NCI-H128 (cell line): ENCODE measurements around the gene MED16.

ENCODE experiments used
- DNase-seq: peaks from one replicate; lab custom pipeline; 2025; ENCODE audit not compliant: unreplicated experiment; lab: John Stamatoyannopoulos, UW

Gene MED16, protein sequence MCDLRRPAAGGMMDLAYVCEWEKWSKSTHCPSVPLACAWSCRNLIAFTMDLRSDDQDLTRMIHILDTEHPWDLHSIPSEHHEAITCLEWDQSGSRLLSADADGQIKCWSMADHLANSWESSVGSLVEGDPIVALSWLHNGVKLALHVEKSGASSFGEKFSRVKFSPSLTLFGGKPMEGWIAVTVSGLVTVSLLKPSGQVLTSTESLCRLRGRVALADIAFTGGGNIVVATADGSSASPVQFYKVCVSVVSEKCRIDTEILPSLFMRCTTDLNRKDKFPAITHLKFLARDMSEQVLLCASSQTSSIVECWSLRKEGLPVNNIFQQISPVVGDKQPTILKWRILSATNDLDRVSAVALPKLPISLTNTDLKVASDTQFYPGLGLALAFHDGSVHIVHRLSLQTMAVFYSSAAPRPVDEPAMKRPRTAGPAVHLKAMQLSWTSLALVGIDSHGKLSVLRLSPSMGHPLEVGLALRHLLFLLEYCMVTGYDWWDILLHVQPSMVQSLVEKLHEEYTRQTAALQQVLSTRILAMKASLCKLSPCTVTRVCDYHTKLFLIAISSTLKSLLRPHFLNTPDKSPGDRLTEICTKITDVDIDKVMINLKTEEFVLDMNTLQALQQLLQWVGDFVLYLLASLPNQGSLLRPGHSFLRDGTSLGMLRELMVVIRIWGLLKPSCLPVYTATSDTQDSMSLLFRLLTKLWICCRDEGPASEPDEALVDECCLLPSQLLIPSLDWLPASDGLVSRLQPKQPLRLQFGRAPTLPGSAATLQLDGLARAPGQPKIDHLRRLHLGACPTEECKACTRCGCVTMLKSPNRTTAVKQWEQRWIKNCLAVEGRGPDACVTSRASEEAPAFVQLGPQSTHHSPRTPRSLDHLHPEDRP

DNA sequence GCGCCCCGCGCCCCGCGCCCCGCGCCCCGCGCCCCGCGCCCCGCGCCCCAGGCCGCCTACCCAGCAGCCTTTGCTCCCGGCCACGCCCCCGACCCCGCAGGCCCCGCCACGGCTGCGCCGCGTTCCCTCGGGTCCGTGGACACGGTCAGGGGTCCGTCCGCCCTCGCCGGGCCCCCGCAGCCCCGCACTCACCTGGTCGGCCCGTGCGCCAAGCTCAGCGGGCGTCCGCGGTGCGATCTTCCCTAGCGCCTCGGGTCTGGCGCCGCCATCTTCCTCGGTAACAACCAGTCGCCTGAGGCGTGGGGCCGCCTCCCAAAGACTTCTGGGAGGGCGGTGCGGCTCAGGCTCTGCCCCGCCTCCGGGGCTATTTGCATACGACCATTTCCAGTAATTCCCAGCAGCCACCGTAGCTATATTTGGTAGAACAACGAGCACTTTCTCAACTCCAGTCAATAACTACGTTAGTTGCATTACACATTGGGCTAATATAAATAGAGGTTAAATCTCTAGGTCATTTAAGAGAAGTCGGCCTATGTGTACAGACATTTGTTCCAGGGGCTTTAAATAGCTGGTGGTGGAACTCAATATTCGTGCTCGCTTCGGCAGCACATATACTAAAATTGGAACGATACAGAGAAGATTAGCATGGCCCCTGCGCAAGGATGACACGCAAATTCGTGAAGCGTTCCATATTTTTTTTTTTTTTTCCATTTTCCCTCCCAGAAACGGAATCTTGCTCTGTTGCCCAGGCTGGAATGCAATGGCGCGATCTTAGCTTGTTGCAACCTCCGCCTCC lies at the start of gene MED16, which contains the start of gene RNU6-9:
Gene MED16, minus strand, starts transcription at position 294 of the 796 bp plus-strand sequence. CDS start 2,056 bp downstream, outside the sequence.
Gene RNU6-9, plus strand, starts transcription at position 591 of the 796 bp plus-strand sequence.
- peak; percentile 86 for DNase-seq

DNA sequence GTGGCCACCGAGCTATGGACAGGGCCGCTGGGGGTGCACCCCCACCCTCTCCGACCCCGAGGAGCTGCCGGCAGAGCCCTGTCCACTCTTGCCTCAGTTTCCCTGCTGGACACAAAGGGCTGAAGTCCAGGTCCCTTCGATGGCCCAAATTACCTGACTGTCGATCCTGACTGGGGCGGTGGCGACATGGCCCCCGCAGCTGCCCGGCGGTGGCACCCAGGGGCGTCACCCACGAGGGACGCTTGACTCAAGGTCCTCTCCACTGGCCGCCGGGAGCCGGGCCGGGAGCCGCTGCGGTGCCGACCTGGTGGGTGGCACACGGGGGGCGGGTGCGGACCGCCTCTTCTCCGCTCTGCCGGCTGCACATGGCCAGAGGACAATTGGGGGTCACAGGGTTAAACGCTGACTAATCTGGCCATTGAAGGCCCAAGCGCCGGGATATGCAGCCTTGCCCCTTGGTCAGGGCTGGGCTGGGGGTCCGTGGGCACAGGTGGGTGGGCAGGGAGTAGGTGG lies 49.2 kb upstream of the MED16 start:
- no peak for DNase-seq

DNA sequence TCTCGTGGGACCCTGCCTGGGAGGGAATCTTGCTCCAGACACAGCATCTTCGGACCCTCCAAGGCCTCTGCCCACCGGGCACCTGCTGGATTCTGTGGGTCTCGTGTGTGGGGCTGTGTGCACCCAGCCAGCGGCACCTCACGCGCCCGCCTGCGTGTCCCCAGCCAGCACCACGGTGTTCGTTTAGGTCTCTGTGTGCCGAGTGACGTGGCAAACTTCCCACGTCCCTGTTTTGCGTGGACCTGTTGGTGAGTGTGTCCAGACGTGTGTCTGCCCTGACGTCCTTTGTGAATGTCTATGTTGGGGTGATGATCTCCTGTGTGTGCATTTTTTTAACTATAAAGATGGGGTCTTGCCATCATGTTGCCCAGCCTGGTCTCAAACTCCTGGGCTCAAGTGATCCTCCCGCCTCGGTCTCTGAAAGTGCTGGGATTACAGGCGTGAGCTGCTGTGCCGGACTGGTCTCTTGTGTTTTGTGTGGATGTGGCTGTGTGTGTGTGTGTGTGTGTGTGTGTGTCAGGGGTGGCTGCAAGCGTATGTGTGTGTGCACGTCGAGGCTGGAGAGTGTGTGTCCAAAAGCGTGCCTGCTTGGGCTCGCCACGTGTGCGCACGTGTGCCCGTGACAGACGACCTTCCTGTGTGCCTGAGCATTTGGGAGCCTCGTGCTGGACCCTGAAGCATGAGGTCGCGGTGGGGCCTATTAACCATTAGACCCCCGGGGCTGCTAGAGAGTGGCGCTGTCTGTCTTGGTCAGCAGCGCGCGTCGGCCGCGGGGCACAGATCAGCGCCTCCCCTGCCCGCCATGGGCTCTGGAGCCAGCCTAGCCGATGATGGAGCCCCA lies 48.5 kb upstream of the MED16 start:
- DNase-seq = no peak

DNA sequence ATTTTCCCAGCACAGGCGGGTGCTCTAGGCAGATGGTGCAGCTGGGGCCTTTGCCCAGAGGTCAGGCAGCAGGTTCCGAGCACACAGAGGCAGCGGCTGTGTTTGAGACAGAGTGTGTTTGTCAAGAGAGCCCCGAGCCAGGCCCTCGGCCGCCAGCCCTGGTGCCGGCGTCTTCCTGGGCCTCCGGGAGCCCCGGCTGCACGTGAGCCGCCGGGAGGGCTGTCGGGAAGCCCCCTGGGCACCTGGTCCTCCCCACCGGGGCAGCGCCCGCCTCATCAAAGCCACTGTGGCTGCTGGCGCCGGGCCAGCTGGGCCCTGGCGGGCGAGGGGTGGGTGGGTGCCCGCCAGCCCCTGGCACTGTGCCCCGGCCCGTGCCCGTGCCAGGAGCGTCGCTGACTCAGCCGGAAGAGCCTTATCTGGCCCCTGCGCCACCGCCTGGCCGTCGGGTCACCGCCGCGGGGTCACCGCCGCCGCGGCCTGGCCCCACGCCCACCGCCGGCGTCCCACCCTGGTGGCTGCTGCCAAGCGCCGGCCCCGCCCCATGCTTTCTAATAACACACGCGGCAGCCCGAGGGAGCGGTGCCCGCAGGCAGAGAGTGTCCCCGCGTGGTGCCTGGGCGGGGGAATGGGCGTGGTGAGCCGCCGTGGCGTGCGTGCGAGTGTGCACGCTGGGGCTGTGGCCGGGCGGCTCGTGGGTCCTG lies 47.8 kb upstream of the MED16 start:
- peak; percentile 27 for DNase-seq

DNA sequence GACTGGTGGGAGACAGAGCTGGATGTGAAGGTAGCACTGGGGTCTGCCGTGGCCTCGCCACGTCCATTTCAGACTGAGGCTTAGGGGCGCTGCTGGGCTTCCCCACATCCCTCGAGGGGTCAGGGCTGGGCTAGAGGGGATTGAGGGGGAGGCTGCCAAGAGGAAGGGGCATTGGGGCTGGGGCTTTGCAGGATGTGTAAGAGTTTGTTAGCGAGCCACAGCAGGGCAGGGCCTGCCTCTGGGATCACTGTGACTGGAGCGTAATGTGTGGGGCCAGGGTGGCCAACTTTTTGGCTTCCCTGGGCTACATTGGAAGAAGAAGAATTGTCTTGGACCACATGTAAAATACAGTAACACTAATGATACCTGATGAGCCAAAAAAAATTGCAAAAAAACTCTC lies 46.9 kb upstream of the MED16 start:
- no peak for DNase-seq

DNA sequence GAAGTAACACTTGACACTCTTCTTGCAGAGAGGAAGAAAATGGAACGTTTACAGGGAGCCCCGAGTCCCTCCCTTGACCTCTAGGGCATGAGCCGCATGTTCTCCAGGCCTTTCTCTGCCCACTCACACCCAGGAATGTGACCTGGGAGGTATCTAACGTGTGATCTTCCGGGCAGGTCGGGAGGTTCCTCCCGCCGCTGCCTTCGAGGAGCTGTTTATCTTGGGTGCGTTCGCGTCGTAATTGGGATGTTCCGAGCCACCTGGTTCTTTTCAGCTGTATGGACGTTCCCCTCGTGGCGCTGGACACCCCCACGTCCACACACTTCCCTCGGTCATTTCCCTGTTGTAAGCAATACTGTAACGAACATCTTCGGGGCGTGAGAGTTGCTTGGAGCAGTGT lies 46.5 kb upstream of the MED16 start:
- DNase-seq = no peak

DNA sequence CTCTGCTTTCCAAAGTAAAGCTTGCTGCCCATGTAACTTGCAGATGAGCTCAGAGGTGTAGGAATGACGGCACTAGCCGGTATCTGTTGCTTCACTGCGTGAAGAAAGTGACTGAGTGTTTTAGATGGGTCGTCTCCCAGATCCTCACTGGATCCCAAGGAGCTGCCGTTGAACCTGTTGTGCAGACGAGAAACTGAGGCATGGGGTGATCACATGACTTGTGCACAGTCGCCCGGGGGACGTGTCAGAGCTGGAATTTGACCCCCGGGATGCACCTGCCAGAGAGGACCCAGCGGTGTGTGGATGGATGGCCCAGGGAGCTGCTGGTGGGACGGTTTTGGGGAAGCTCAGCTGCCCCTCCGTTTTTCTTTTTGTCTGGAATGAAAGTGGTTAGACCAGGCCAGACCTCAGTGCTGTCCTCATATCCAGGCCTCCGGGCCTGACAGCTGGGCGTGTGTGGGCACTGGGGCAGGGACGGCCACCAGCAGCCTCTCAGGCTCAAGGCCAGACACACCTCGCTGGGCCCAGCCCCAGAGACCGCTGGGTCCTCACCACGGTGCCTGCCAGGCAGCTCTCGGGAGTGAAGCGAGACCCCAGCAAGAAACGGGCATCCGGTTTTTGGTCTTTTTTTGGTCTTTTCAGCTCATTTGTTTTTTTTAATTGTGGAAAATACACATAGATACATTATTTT lies 45.4 kb upstream of the MED16 start:
- no peak for DNase-seq

DNA sequence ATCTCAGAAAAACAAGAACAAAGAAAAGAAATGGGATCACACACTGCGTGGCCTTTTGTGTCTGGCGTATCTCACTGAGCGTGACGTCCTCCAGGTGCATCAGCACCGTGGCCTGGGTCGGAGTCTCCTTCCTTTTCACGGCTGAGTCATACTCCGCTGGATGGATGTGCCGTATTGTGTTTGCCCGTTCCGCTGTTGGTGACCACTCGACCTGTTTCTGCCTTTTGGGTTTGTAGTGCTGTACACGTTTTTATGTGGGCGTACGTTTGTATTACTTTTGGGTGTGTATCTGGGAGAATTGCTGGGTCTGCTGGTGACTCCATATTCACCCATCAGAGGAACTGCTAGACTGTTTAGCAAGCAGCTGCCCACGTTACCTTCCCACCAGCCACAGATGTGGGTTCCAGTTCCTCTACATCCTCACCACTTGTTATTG lies 44.3 kb upstream of the MED16 start:
- no peak for DNase-seq

DNA sequence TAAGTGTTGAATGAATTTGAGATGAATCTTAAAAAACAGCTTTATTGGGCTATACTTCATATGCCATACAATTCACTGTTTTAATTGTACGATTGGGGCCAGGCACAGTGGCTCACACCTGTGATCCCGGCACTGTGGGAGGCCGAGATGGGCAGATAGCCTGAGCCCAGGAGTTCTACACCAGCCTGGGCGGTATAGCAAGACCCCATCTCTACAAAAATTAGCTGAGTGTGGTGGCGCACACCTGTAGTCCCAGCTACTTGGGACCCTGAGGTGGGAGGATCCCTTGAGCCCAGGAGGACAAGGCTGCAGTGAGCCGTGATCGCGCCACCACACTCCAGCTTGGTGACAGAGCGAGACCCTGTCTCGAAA lies 43.2 kb upstream of the MED16 start:
- no peak for DNase-seq

DNA sequence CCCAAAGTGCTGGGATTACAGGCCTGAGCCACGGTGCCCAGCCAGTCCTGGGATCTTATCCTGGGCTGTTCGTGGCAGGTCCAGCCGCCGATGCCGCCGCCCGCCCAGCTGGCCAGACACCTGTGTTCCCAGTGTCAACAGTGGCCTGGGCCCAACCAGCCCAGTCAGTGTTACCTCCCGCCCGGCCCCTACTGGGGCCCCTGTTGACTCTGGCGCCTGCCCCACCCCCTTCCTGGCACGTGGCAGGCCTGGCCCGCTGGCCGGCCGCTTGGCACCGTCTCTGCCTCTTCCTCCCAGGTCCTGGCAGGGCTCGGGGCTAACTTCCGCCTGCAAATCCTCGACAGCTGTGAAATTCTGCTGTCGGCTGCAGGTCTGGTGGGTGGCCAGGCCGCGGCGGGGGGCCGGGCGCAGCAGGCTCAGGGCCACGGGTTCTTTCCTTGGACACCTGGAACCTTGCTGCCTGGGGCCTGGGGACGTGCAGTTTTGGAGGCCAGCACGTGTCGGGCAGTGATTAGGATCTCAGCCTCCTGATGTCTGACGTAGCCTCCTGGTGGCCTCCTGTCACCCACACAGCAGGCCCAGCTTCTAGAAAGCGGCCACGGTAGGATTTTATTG lies 42.0 kb upstream of the MED16 start:
- no peak for DNase-seq

DNA sequence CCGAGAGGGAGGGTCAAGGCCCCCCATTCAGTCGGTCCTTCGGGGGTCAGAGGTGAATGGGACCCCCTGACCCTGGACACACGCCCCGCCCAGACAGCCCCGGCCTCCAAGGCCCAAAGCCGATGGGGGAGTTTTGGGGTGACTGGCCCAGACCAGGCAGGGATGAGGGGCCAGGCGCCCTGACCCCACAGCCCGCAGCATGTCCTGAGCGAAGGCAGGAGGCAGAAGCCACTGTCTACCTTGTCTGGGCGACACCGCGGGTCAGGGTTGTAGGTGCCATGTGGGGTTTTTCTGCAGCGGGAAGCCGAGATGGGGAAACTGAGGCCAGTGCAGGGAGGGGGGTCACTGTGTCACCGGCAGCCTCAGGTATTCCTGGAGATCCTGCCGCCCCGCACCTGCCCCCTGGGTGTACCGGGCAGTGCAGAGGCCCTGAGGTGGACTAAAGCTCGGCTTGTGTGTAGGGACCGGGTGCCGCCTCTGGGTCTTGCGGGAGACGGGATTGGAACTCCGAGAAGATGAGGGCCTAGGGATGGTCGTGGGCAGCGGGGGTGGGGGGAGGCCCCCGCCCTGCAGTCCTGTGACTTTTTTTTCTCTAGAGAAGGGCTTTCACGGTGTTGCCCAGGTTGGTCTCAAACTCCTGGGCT lies 41.3 kb upstream of the MED16 start:
- no peak for DNase-seq

DNA sequence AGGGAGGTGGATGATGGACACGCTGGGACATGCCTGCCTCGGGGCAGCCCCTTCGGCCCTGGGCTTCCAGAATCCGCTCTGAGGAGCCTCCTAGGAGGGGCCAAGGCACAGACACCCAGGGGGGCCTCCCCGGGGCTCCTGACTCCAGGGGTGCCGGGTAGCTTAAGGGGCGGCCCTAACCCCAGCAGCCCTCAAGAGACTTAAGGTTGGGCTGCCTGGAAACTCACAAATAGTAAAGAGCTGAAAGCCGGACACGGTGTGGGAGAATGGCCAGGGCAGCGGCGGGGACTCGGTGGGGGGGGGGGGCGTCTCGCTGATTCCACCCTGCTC lies 40.5 kb upstream of the MED16 start:
- no peak for DNase-seq

DNA sequence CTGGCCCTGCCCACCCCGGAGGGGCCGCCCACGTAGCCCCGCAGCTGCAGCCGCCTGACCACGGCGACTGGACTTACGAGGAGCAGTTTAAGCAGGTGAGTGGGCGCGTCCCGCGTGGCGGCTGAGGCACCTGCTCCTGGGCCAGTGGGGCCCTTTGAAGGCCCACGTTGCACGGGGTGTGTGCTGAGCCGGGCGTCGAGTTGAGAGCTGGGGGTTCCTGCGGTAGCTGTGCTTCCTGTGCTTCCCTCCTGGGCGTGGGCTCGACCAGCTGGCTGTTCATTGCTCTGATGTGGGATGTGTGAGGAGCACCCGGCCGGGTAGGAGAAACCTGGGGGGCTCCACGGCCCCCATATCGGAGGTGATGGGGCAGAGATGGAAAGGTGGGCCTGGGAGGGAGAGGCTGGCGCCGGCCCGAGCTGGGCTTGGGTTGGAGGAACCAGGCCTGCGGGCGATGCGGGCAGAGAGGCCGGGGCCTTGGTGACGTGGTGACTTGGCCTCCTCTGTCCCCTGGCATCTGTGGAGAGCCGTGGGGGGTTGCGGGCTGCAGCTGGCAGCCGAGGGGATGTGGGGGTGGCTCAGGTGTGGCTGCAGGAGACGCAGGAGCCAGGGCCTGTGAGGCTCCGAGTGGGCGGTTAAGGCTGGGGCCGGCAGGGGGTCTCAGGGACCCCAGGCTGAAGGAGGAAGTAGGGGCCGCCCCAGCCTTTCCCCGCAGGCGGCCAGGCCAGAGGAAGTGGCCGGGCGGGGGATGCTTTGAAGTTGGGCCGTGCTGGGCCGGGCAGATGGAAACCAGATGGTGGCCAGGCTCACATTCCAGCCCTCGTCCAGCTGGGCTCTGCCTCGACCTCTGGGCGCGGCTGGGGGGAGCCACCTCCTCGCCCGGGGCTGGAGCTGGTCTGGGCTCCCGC lies 39.9 kb upstream of the MED16 start:
- no peak for DNase-seq

DNA sequence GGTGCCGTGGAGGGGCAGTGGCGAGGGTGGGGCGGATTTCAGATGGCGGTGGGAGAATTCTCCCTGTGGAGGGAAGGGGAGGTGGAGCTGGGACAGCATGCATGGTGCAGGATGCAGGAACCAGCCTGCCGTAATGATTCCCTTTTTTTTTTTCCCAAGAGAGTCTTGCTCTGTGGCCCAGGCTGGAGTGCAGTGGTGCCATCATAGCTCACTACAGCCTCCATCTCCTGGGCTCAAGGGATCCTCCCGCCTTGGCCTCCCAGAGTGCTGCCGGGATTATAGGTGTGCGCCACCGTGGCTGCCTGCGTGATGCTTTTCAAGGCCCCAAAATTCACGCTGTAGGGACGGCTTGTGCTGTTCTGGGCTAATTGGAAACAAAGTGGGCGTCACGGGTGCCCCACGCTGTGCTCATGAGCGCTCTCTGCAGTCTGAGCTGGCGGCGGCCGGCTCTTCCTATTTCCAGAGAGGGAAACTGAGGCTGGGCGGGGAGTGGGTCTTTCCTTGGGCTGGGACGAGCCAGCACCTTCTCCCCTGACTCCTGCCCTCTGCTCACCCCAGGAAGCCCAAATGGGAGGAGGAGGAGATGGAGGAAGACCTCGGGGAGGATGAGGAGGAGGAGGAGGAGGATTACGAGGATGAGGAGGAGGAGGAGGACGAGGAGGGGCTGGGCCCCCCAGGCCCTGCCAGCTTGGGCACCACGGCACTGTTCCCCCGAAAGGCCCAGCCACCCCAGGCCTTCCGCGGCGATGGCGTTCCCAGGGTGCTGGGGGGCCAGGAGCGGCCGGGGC lies 39.1 kb upstream of the MED16 start:
- no peak for DNase-seq

DNA sequence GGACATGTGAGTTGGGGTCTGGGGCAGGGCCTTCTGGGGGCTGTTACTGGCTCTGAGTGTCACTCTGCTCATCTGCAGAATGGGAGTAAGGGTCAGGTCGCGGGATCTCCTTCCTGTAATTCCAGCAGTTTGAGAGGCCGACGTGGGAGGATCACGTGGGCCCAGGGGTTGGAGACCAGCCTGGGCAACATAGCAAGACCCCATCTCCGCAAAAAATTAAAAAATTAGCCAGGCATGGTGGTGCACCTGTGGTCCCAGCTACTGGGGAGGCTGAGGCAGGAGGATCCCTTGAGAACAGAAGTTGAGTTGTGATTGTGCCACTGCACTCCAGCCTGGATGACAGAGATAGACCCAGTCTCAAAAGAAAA lies 36.9 kb upstream of the MED16 start:
- DNase-seq = no peak

DNA sequence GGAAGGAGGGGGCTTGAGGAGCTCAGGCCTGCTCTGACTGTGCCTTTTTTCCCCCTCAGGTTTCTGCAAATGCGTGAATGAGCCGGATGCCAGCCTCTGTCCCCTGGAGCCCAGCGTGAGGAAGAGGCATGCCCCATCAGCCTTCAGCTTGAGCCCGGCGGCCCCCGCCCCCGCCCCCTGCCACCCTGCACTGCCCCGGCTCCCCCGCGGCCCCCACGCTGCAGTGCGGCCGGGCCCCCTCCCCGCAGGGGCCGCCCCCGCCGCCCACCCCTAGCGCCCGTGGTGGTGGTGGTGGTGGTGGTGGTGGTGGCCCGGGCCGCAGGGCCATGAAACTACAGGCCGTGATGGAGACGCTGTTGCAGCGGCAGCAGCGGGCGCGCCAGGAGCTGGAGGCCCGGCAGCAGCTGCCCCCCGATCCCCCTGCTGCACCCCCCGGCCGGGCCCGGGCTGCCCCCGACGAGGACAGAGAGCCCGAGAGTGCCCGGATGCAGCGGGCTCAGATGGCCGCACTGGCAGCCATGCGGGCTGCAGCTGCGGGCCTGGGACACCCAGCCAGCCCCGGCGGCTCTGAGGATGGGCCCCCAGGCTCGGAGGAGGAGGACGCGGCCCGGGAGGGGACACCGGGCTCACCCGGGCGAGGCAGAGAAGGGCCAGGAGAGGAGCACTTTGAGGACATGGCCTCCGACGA lies 36.4 kb upstream of the MED16 start:
- no peak for DNase-seq
